RWPE1 (cell line): ENCODE data around the gene COL25A1.

ENCODE experiments used
- CTCF ChIA-PET: fragments of 350-600 bp; sonication (Branson Sonifier 250); formaldehyde crosslinking; extraction: SDS; loops from one replicate; lab custom pipeline; 2021; lab: Yijun Ruan, JAX
- POLR2A ChIA-PET: fragments of 400-600 bp; formaldehyde crosslinking; extraction: SDS; loops from one replicate; lab custom pipeline; 2020; ENCODE audit warnings: antibody characterized with exemption; ENCODE audit not compliant: low non-redundant PET; lab: Yijun Ruan, JAX
- DNase-seq: peaks from one replicate; pipeline ENCODE4 v3.0.0; 2012; ENCODE audit warnings: low spot score
- H3K27ac ChIP-seq: fragments of 450-650 bp; 2 replicates; pipeline ENCODE4 v1.5.1; 2017
- CTCF ChIP-seq: fragments of 450-650 bp; conservative IDR thresholded peaks from 2 replicates; pipeline ENCODE4 v1.5.1; 2017; ENCODE audit warnings: low read depth, mild to moderate bottlenecking

Gene COL25A1

GRCh38 chr4:108919226-108919893 is 383.1 kb downstream of the COL25A1 start:
- CTCF ChIA-PET = no interaction called here
- POLR2A ChIA-PET = no interaction called here
- no peak for TF ChIP-seq CTCF
- no peak for DNase-seq
- H3K27ac ChIP-seq = no peak overlapping the region

GRCh38 chr4:108917255-108917654 is 385.2 kb downstream of the COL25A1 start:
- no peak for TF ChIP-seq CTCF
- DNase-seq = no peak
- CTCF ChIA-PET = no interaction called here
- POLR2A ChIA-PET = no interaction called here
- no peak overlapping the region for H3K27ac ChIP-seq

GRCh38 chr4:108916638-108917037 is 385.8 kb downstream of the COL25A1 start:
- no peak overlapping the region for H3K27ac ChIP-seq
- no peak for DNase-seq
- ChIA-PET CTCF (no interaction called here), POLR2A (no interaction called here)
- TF ChIP-seq CTCF = no peak

GRCh38 chr4:108906866-108907367 is 395.5 kb downstream of the COL25A1 start:
- H3K27ac ChIP-seq = no peak overlapping the region
- TF ChIP-seq CTCF = no peak
- POLR2A ChIA-PET = no interaction called here
- no peak for DNase-seq
- CTCF ChIA-PET = no interaction called here

- POLR2A ChIA-PET = no interaction called here
- CTCF ChIA-PET = interaction anchor here (0.7 kb wide), 1 partner anchor 791 kb away, joined by 5 read pairs; no protein-coding TSS in a partner anchor
- TF ChIP-seq CTCF = no peak
- H3K27ac ChIP-seq = no peak overlapping the region
- no peak for DNase-seq
Observed at GRCh38 chr4:108906006-108906405, 396.5 kb downstream of the COL25A1 start.

GRCh38 chr4:108903464-108904221 is 398.8 kb downstream of the COL25A1 start:
- CTCF ChIA-PET = no interaction called here

More at GRCh38 chr4:108903464-108904221, 398.8 kb downstream of the COL25A1 start:
- no peak overlapping the region for H3K27ac ChIP-seq
- TF ChIP-seq CTCF = no peak
- POLR2A ChIA-PET = no interaction called here
- no peak for DNase-seq
